H9 (cell line): ENCODE data around the gene THRB. TPM values are rescaled to one million over a fixed set of nuclear protein-coding genes. Genes with fewer than 3 reads are reported as not detected.

ENCODE experiments used
- DNase-seq: peaks from one replicate; pipeline ENCODE4 v3.0.0-alpha.2; 2017
- H2AFZ ChIP-seq: one replicate; pipeline ENCODE4 v1.6.1; 2013; ENCODE audit warnings: mild to moderate bottlenecking, low read length, control low read depth, moderate library complexity
- H2AK5ac ChIP-seq: 2 replicates; pipeline ENCODE4 v1.6.1; 2013; ENCODE audit warnings: low read length, control low read depth, mixed read lengths; ENCODE audit not compliant: insufficient read length
- H2BK120ac ChIP-seq: one replicate; pipeline ENCODE4 v1.6.1; 2013; ENCODE audit warnings: low read depth, mild to moderate bottlenecking, low read length, control low read depth, inconsistent platforms; ENCODE audit not compliant: poor library complexity, severe bottlenecking
- H2BK12ac ChIP-seq: 2 replicates; pipeline ENCODE4 v1.6.1; 2013; ENCODE audit warnings: low read length, control low read depth, mixed read lengths, low read depth; ENCODE audit not compliant: insufficient read length
- H2BK15ac ChIP-seq: 2 replicates; pipeline ENCODE4 v1.6.1; 2013; ENCODE audit warnings: low read depth, low read length, control low read depth
- H2BK20ac ChIP-seq: one replicate; pipeline ENCODE4 v1.6.1; 2013; ENCODE audit warnings: low read depth, mild to moderate bottlenecking, low read length, control low read depth, inconsistent platforms; ENCODE audit not compliant: poor library complexity, severe bottlenecking
- H2BK5ac ChIP-seq: 2 replicates; pipeline ENCODE4 v1.6.1; 2013; ENCODE audit warnings: low read length, control low read depth, mixed read lengths; ENCODE audit not compliant: insufficient read length
- H3K14ac ChIP-seq: 2 replicates; pipeline ENCODE4 v1.6.1; 2013; ENCODE audit warnings: low read length, control low read depth; ENCODE audit not compliant: insufficient read depth
- H3K18ac ChIP-seq: 2 replicates; pipeline ENCODE4 v1.6.1; 2013; ENCODE audit warnings: low read depth, mild to moderate bottlenecking, mixed read lengths, low read length, control low read depth; ENCODE audit not compliant: insufficient read length
- H3K23ac ChIP-seq: 2 replicates; pipeline ENCODE4 v1.6.1; 2013; ENCODE audit warnings: low read length, control low read depth, mixed read lengths, low read depth; ENCODE audit not compliant: insufficient read length
- H3K23me2 ChIP-seq: 2 replicates; pipeline ENCODE4 v1.6.1; 2013; ENCODE audit warnings: low read depth, mild to moderate bottlenecking, mixed read lengths, low read length, control low read depth; ENCODE audit not compliant: insufficient read length, poor library complexity, severe bottlenecking
- H3K27ac ChIP-seq: 2 replicates; pipeline ENCODE4 v1.5.1; 2013; ENCODE audit warnings: low read length, control low read depth, mixed read lengths, low read depth; ENCODE audit not compliant: insufficient read length
- H3K27me3 ChIP-seq: 2 replicates; pipeline ENCODE4 v1.6.1; 2013; ENCODE audit warnings: low read length, control low read depth, inconsistent platforms; ENCODE audit not compliant: insufficient read depth
- H3K4ac ChIP-seq: 2 replicates; pipeline ENCODE4 v1.6.1; 2013; ENCODE audit warnings: low read depth, mild to moderate bottlenecking, control low read depth, inconsistent platforms, low read length, moderate library complexity
- H3K4me1 ChIP-seq: 2 replicates; pipeline ENCODE4 v1.6.1; 2013; ENCODE audit warnings: low read length, control low read depth, inconsistent platforms; ENCODE audit not compliant: insufficient read depth
- H3K4me2 ChIP-seq: 2 replicates; pipeline ENCODE4 v1.6.1; 2013; ENCODE audit warnings: low read length, control low read depth, mixed read lengths; ENCODE audit not compliant: insufficient read length, insufficient read depth
- H3K56ac ChIP-seq: 2 replicates; pipeline ENCODE4 v1.6.1; 2013; ENCODE audit warnings: low read depth, mild to moderate bottlenecking, mixed read lengths, low read length, control low read depth; ENCODE audit not compliant: insufficient read length
- H3K79me1 ChIP-seq: 2 replicates; pipeline ENCODE4 v1.6.1; 2013; ENCODE audit warnings: low read depth, mild to moderate bottlenecking, moderate library complexity, low read length, control low read depth, inconsistent platforms; ENCODE audit not compliant: insufficient read depth, poor library complexity, severe bottlenecking
- H3K79me2 ChIP-seq: 2 replicates; pipeline ENCODE4 v1.6.1; 2013; ENCODE audit warnings: low read length, control low read depth, inconsistent platforms; ENCODE audit not compliant: insufficient read depth
- H3K9ac ChIP-seq: 2 replicates; pipeline ENCODE4 v1.6.1; 2013; ENCODE audit warnings: low read length, control low read depth, mixed read lengths; ENCODE audit not compliant: insufficient read length; ENCODE audit errors: extremely low read depth
- H3K9me3 ChIP-seq: one replicate; pipeline ENCODE4 v1.6.1; 2013; ENCODE audit warnings: low read depth, low read length, inconsistent platforms; ENCODE audit not compliant: control insufficient read depth
- H3T11ph ChIP-seq: one replicate; pipeline ENCODE4 v1.6.1; 2013; ENCODE audit warnings: mild to moderate bottlenecking, low read length, control low read depth, inconsistent platforms
- H4K20me1 ChIP-seq: one replicate; pipeline ENCODE4 v1.6.1; 2013; ENCODE audit not compliant: control insufficient read depth, insufficient read length, insufficient read depth
- H4K5ac ChIP-seq: 2 replicates; pipeline ENCODE4 v1.6.1; 2013; ENCODE audit warnings: low read depth, mild to moderate bottlenecking, mixed read lengths, low read length, control low read depth; ENCODE audit not compliant: insufficient read length
- H4K8ac ChIP-seq: replicated peaks from 2 replicates; pipeline ENCODE4 v1.6.1; 2013; ENCODE audit warnings: low read length, control low read depth, mixed read lengths, low read depth; ENCODE audit not compliant: insufficient read length
- H4K91ac ChIP-seq: 2 replicates; pipeline ENCODE4 v1.6.1; 2013; ENCODE audit warnings: low read depth, mild to moderate bottlenecking, moderate library complexity, mixed read lengths, low read length, control low read depth; ENCODE audit not compliant: insufficient read length
- H3K27ac Mint-ChIP-seq, 3 experiments: 2 replicates in 2 of 3; 3 replicates in 1 of 3; pipeline ENCODE4 v1.8.0; 2020 to 2021; ENCODE audit warnings: mixed read lengths in 3 of 3, mild to moderate bottlenecking in 1 of 3, moderate library complexity in 1 of 3
- H3K27me3 Mint-ChIP-seq: 2 replicates; pipeline ENCODE4 v1.8.0; 2021; ENCODE audit warnings: low read depth, mild to moderate bottlenecking, moderate library complexity, mixed read lengths
- H3K36me3 Mint-ChIP-seq, 3 experiments: 2 replicates in 2 of 3; 3 replicates in 1 of 3; pipeline ENCODE4 v1.8.0; 2020 to 2021; ENCODE audit warnings: low read depth in 3 of 3, mixed read lengths in 3 of 3; ENCODE audit not compliant: insufficient read depth in 1 of 3
- H3K4me1 Mint-ChIP-seq, 2 experiments: 2 replicates each; pipeline ENCODE4 v1.8.0; 2020; ENCODE audit warnings: mixed read lengths in 2 of 2
- H3K4me3 Mint-ChIP-seq, 2 experiments: 2 replicates in 1 of 2; 3 replicates in 1 of 2; pipeline ENCODE4 v1.8.0; 2020 to 2021; ENCODE audit warnings: mild to moderate bottlenecking in 2 of 2, mixed read lengths in 2 of 2, moderate library complexity in 1 of 2
- H3K9me3 Mint-ChIP-seq, 2 experiments: 2 replicates in 1 of 2; 3 replicates in 1 of 2; pipeline ENCODE4 v1.8.0; 2020; ENCODE audit warnings: mild to moderate bottlenecking in 2 of 2, mixed read lengths in 2 of 2, moderate library complexity in 1 of 2
- total RNA-seq: library from RNA; stranded (reverse); gene quantifications from 2 replicates; pipeline ENCODE4 v1.2.1, GENCODE V29; 2021
- TF ChIP-seq, protein P1 (sequence below): fragments of 200-600 bp; sonication (generic); conservative IDR thresholded peaks from 3 replicates; pipeline ENCODE4 v1.8.0; 2021; ENCODE audit warnings: antibody characterized with exemption, mild to moderate bottlenecking

THRB gene
- total RNA-seq, 1 experiment from 2014 or later: 8.6 TPM

DNA sequence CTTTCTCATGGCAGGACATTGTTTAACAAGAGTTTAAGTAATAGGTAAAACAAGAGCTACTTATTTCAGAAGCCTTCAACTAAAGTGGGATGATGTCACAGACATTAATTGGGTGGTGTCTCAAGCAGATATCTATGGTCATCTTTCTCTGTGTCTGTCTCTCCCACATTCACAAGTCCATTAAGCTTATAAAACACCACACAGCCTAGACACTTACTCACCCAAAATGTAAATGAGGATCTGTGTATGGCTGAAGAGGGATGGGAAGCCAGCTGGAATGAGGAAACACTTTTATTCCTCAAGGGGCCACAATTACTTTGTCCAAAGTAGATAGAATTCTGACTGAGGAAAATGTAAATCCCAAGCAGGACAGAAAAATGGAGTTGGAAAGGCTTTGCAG lies 183.8 kb downstream of the THRB start:
- no peak overlapping the region for H4K8ac ChIP-seq
- H2AK5ac ChIP-seq: no peak overlapping the region
- H2AFZ ChIP-seq: no peak overlapping the region
- no peaks in the 10 kb centered on the region for H4K20me1 ChIP-seq
- H3K4me1 ChIP-seq: no peaks in the 10 kb centered on the region
- Mint-ChIP-seq H3K4me1 (peaks cover 7% of the 10 kb centered on the region in 2 experiments), H3K9me3 (no peaks in the 10 kb centered on the region), H3K4me3 (no peak overlapping the region), H3K27me3 (no peaks in the 10 kb centered on the region), H3K27ac (no peak overlapping the region), H3K36me3 (peaks cover 0 to 2% (median 0%) of the 10 kb centered on the region in 3 experiments; a peak in 1 of 7 replicates)
- H3K4ac ChIP-seq: no peak overlapping the region
- no peak overlapping the region for H2BK5ac ChIP-seq
- no peak overlapping the region for H4K91ac ChIP-seq
- H2BK12ac ChIP-seq: no peak overlapping the region
- DNase-seq: no peak
- H3K27ac ChIP-seq: no peak overlapping the region
- no peak overlapping the region for H4K5ac ChIP-seq
- TF ChIP-seq, protein P1, sequence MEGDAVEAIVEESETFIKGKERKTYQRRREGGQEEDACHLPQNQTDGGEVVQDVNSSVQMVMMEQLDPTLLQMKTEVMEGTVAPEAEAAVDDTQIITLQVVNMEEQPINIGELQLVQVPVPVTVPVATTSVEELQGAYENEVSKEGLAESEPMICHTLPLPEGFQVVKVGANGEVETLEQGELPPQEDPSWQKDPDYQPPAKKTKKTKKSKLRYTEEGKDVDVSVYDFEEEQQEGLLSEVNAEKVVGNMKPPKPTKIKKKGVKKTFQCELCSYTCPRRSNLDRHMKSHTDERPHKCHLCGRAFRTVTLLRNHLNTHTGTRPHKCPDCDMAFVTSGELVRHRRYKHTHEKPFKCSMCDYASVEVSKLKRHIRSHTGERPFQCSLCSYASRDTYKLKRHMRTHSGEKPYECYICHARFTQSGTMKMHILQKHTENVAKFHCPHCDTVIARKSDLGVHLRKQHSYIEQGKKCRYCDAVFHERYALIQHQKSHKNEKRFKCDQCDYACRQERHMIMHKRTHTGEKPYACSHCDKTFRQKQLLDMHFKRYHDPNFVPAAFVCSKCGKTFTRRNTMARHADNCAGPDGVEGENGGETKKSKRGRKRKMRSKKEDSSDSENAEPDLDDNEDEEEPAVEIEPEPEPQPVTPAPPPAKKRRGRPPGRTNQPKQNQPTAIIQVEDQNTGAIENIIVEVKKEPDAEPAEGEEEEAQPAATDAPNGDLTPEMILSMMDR: no peak
- H3K9me3 ChIP-seq: no peaks in the 10 kb centered on the region
- no peak overlapping the region for H3K23ac ChIP-seq
- no peak overlapping the region for H2BK120ac ChIP-seq
- H2BK15ac ChIP-seq: no peak overlapping the region
- H3K79me2 ChIP-seq: no peaks in the 10 kb centered on the region
- no peak overlapping the region for H2BK20ac ChIP-seq
- H3K9ac ChIP-seq: no peak overlapping the region
- no peak overlapping the region for H3K4me2 ChIP-seq
- no peaks in the 10 kb centered on the region for H3K23me2 ChIP-seq
- no peaks in the 10 kb centered on the region for H3K79me1 ChIP-seq
- no peak overlapping the region for H3K18ac ChIP-seq
- no peak overlapping the region for H3T11ph ChIP-seq
- no peak overlapping the region for H3K56ac ChIP-seq
- no peak overlapping the region for H3K14ac ChIP-seq
- no peaks in the 10 kb centered on the region for H3K27me3 ChIP-seq
